ENCODE measurements around the gene LMCD1.
A peak's percentile ranks its signal among the peaks of the same experiment; 100 is the strongest.

LMCD1 gene

DNA sequence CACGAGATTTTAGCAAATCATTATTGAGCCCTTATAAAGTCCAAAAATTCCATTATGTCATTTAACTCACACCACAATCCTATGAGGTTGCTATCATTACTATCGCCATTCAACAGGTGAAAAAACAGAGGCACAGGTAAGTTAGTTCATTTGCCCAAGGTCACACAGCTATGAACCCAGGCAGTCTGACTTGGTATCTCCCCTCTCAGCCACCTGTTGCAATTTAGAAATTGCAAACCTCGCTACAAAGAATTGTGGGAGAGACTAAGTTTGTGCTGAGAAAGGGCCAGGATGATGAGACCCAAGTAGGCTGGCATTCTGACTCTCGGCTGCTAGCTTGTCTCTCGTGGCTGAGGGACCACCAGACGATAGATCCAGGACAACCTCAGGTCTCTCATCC lies 57.7 kb downstream of the LMCD1 start:
- intact Hi-C loops (cut with DNase I; ENCODE audit: low total_unique reads), result no loop called here
- H3K27ac ChIP-seq, result peak overlapping the region; percentile 76 to 81
- H3K4me1 ChIP-seq, result peaks cover 0 to 80% (median 46%) of the 10 kb centered on the region in 4 donors
- no peaks in the 10 kb centered on the region for H3K27me3 ChIP-seq
- TF ChIP-seq, protein P1, sequence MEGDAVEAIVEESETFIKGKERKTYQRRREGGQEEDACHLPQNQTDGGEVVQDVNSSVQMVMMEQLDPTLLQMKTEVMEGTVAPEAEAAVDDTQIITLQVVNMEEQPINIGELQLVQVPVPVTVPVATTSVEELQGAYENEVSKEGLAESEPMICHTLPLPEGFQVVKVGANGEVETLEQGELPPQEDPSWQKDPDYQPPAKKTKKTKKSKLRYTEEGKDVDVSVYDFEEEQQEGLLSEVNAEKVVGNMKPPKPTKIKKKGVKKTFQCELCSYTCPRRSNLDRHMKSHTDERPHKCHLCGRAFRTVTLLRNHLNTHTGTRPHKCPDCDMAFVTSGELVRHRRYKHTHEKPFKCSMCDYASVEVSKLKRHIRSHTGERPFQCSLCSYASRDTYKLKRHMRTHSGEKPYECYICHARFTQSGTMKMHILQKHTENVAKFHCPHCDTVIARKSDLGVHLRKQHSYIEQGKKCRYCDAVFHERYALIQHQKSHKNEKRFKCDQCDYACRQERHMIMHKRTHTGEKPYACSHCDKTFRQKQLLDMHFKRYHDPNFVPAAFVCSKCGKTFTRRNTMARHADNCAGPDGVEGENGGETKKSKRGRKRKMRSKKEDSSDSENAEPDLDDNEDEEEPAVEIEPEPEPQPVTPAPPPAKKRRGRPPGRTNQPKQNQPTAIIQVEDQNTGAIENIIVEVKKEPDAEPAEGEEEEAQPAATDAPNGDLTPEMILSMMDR (IDR thresholded peaks at IDR 0.05), result no peak
- H3K4me3 ChIP-seq, result no peak overlapping the region
- H3K9me3 ChIP-seq, result no peaks in the 10 kb centered on the region
- DNase-seq, result no peak
- peaks cover 13 to 22% (median 15%) of the 10 kb centered on the region in 3 donors for H3K36me3 ChIP-seq

DNA sequence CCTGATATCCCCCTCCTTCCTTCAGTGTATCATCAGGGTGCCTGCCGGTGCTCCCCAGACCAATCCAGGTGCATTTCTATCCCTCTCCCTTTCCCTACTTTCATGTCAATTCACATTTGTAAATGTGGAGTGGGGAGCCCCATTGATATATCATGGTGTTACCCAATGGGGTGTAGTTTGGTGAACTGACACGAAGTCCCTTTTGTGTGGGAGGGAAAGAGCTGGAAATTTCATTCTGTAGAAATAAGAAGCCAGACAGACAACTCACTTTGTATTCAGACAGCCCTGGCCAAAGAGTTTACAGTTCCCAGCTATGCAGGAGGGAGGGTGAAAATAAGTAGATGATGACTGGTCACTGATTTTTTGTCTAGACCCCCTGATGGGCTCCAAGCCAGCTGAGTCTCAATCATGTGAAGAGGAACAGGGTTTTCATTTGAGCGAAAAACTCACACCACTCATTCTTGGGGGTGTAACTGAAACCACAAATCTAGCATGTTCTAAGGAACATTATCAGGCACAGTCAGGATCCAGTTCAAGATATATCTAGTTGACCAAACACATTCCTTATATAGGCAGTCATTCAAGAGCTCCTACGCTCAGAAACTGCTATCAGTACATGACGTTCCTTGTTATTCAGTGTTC lies 58.9 kb downstream of the LMCD1 start:
- H3K4me3 ChIP-seq, result no peak overlapping the region
- peaks cover 0 to 69% (median 35%) of the 10 kb centered on the region in 4 donors for H3K4me1 ChIP-seq
- H3K9me3 ChIP-seq, result no peaks in the 10 kb centered on the region
- intact Hi-C loops (cut with DNase I; ENCODE audit: low total_unique reads), result no loop called here
- TF ChIP-seq, protein P1 (IDR thresholded peaks at IDR 0.05), result no peak
- H3K36me3 ChIP-seq, result peaks cover 21 to 33% (median 23%) of the 10 kb centered on the region in 3 donors
- DNase-seq, result peak in 1 of 2 donors; percentile 35
- peak overlapping the region; percentile 76 to 81 for H3K27ac ChIP-seq
- H3K27me3 ChIP-seq, result no peaks in the 10 kb centered on the region

DNA sequence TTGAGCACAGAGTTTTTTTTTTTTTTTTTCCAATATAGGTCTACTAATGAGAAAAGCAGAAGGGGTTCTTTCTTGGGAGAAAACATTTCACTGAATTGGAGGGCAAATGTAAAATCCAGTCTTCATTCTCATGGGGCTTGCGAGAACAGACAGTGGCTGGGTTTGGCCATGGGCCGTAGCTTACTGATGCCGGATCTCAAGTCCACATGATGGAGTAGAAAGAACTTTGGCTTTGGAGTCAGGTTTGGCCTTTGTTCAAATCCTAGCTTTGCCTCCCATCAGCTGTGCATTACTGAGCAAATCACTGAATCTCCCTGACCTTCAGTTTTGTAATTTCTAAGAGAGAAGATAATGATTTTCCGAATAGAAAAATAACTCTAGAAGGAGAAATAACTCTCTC lies 59.7 kb downstream of the LMCD1 start:
- intact Hi-C loops (cut with DNase I; ENCODE audit: low total_unique reads), result no loop called here

DNA sequence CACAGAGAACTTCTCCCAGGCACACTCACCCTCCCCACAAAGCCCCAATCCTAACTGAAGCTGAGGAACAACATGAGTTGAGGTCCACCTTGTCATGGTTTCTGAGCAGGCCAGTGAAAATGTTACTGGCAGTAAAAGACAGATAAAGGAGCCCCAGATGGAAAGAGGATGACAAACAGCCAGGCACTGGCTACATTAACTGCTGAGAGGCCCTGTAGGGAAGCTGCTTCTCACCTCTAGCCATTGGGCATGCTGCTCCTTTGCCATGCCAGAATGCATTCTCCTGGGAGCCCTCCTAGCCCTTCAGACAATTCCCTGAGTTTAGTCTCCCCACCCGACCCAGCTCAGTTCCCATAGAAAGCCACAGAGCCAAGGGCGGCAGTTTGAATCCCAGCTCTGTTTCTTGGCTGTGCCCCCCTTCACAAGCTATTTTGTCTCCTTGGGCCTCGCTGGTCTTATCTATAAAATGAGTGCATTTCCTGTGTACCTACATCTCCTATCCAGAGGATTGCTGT lies 60.5 kb downstream of the LMCD1 start:
- Histone ChIP-seq H3K27ac (peak overlapping the region; percentile 76 to 81), H3K4me1 (peaks cover 0 to 55% (median 29%) of the 10 kb centered on the region in 4 donors), H3K9me3 (no peaks in the 10 kb centered on the region), H3K27me3 (no peaks in the 10 kb centered on the region), H3K36me3 (peaks cover 38 to 49% (median 39%) of the 10 kb centered on the region in 3 donors), H3K4me3 (no peak overlapping the region)
- TF ChIP-seq, protein P1 (IDR thresholded peaks at IDR 0.05), result no peak
- intact Hi-C loops (cut with DNase I; ENCODE audit: low total_unique reads), result no loop called here
- DNase-seq, result no peak

More for the DNA sequence above, 59.7 kb downstream of the LMCD1 start:
- no peaks in the 10 kb centered on the region for H3K27me3 ChIP-seq
- H3K4me1 ChIP-seq, result peaks cover 0 to 60% (median 32%) of the 10 kb centered on the region in 4 donors
- H3K27ac ChIP-seq, result peak overlapping the region; percentile 76 to 81
- DNase-seq, result peak; percentile 64 to 85
- no peaks in the 10 kb centered on the region for H3K9me3 ChIP-seq
- TF ChIP-seq, protein P1 (IDR thresholded peaks at IDR 0.05), result no peak
- H3K4me3 ChIP-seq, result no peak overlapping the region
- H3K36me3 ChIP-seq, result peaks cover 30 to 41% (median 32%) of the 10 kb centered on the region in 3 donors

DNA sequence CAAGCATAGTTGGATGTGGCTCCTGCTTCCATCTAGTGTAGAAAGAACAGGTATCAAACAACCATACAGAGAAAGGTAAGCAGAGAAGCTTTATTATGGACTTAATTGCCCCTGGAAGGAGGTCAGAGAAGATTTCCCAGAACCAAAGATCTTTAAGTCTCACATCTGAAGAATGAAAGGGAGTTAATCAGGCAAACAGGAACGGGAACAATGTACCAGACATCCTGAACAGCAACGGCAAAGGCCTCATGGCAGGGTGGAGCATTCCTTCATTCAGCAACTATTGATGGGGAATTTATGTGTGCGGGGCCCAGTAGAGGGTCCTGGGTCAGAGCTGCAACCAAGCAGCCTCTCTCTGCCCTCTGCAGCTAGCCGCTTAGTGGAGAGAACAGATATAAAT lies 61.5 kb downstream of the LMCD1 start:
- Histone ChIP-seq H3K27ac (peak overlapping the region; percentile 76 to 81), H3K36me3 (peaks cover 48 to 52% (median 49%) of the 10 kb centered on the region in 3 donors), H3K4me3 (no peak overlapping the region), H3K27me3 (no peaks in the 10 kb centered on the region), H3K9me3 (no peaks in the 10 kb centered on the region), H3K4me1 (peaks cover 0 to 55% (median 24%) of the 10 kb centered on the region in 4 donors)
- TF ChIP-seq, protein P1 (IDR thresholded peaks at IDR 0.05), result no peak
- DNase-seq, result no peak
- intact Hi-C loops (cut with DNase I; ENCODE audit: low total_unique reads), result no loop called here
